GF-D8 (cell line): ENCODE measurements around the gene CAPG.

Source experiments
- DNase-seq: peaks from one replicate; lab custom pipeline; 2025; lab: John Stamatoyannopoulos, UW

The CAPG gene

DNA sequence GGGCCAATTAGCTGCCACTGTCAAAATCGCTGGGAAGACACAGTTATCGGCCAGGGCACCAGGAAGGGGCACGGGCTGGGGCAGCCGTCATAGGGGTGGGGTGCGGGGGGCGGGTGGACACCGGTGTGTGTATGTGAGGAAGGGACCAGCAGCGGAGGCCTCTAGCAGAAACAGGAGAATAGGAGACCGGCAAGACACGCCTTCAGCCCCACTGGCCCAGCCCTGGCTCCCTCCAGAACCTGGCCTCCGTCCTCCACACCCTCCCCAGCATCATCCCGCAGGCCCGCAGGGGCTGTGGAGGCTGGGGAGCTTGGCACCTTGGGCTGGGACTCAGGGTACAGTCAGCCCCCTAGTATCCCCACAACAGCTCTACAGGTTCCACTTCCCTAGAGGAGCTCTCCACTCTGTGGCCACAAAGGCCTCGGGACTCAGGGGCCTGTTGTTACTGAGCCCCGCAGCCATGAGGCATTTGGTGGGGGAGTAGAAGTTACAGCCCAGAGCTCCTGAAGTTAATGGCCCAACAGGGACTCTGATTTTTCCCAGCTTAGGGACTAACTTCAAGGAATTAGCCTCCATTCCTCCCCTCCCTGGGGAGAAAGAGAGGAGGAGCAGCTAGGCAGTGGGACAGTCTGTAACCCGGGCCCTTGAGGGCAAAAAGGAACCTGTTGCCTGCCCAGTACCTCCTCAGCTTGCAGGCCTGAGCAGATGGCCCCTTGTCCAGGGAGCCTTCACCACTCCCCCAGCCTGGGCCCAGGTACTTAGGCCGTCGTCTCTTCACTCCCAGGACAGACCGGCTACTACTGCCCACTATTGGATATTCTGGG lies 28.2 kb upstream of the CAPG start:
- DNase-seq, result no peak

DNA sequence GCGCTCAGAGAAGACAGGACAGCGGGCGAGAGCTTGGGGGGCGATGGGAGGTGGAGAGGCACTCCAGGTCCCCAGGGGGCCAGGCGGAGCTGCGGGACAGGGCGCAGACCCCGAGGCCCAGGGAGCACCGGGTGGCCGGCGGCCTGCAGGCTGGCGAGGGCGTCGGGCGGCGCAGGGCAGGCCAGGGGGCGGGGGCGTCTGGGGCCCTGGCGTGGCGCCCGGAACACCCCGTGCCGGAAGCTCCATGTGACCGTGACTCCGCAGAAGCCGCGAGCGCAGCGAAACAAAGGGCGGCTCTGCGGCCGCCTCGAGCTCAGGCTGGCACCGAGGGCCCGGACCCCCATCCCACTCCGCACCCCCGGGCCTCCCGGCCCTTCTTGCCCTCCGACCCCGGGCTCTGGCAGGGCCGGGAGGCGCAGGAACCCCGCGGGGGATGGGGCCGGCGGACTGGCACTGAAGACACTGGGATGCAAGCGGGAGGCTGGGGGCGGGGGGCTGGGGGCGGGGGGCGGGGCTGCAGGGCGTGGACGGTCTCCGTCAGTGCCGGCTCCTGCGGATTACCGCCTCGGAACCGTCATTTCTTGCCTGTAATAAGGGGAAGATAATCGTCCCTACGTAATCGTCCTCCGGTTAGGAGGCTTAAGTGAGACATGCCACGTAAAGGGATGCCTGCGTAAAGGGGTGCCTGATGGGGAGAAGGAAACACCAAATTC lies 27.5 kb upstream of the CAPG start:
- peak; percentile 60 for DNase-seq

DNA sequence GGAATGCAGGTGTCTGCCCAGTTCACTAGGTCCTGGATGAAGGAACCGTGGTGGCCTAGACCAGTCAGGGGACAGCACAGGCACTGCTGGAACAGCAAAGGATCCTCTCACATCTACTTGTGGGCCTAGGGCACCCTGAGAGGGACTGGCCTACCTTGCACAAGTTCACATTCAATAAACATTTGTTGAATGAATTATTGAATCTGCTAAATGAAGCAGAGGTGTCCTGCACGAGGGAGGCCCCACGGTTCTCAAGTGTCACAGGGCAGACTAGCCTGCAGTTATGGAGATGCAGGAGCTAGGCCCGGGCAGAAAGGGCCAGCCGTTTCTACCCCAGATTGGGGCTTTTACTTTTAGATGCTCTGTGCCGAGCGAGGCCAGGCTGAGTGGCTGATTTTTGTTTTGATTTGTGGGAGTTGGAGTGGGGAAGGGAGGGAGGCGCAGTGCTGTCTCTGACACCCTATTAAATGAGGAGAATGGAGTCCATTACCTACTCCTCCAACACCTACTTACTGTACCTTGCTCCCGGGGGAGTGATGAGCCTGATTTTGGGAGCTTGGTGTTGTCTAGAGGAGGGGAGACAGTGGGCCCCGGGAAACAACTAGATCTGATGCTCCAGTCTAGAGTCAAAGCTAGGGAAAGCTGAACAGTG lies 26.8 kb upstream of the CAPG start:
- DNase-seq, result no peak

DNA sequence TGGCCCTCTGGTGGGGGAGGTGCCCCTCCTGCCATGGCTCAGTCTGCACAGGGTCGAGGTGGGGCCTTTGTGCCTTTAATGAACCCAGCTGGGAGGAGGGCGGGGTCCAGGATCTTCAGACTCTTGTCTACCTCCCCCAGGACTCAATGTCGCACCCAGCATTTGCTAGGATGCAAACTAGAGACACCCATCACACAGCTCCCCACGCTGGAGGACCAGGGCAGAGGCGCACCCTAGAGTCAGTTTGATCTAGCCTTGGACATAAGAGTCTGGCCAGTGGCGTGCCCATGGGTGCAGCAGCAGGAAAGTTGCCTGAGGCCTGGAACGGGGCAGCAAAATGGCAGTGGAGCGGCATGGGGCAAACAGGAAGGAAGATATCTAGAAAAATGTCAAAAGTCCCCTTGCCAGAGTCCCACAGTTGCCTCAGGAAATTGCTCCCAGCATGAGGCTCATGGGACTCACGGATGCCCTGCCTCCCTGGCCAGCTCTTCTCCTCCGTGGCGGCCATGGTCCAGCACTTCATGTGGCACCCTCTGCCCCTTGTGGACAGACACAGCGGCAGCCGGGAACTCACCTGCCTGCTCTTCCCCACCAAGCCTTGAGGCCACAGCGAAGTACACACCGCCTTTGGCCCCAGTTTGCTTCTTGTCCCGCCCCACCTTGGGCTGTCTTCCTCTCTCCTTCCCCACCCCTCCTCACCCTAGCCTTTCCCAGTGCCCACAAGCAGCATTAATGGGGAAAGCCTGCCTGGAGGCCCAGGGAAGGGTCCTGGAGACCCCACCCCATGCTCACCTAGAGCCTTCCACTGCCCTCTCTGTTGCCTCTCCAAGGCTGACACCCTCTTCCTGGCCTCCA lies 26.0 kb upstream of the CAPG start:
- DNase-seq, result no peak

DNA sequence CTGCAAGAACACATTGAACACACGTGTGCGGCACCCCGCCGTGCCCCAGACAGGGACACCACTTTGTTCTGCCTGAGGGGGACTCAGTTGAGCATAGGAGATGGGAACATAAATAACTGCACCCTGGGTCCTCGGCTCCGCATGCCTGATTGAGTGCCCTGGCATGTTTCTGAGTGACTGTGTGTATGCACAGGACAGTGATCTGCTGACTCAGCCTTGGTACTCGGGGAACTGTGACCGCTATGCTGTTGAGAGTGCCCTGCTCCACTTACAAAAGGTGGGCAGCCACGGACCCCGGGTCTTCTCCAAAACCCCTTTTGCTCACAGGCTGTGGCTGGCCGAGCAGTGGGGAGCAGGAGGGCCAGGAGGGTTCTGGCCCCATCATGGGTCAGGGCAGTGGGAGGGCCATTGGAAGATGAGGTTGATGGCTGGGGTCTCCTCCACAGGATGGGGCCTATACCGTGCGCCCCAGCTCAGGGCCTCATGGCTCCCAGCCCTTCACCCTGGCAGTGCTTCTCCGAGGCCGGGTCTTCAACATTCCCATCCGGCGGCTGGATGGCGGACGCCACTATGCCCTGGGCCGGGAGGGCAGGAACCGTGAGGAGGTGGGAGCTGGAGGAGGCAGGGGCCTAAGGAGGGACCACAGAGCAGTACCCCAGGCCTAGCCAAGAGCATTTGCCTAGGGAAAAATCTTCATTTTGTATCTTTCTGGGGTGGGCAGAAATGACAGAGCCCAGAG lies 25.2 kb upstream of the CAPG start:
- no peak for DNase-seq

DNA sequence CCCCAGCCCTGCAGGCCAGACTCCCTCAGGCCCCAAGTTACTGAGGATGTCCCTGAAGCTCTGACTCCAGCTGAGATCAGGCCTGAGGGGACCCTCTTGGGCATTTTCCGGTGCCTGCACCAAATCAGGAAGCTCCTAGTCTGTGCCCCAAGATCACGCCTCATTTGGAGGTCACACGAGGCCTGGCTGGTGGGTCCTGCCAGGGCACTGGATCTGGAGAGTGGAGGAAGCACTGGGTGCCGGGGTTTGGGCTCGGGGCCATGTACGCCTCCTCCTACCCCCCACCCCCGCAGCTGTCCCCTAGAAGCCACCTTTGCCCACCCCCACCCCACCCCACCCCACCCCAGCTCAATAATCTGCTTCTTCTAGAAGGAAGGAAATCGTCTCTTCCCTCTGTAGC lies 24.5 kb upstream of the CAPG start:
- no peak for DNase-seq

DNA sequence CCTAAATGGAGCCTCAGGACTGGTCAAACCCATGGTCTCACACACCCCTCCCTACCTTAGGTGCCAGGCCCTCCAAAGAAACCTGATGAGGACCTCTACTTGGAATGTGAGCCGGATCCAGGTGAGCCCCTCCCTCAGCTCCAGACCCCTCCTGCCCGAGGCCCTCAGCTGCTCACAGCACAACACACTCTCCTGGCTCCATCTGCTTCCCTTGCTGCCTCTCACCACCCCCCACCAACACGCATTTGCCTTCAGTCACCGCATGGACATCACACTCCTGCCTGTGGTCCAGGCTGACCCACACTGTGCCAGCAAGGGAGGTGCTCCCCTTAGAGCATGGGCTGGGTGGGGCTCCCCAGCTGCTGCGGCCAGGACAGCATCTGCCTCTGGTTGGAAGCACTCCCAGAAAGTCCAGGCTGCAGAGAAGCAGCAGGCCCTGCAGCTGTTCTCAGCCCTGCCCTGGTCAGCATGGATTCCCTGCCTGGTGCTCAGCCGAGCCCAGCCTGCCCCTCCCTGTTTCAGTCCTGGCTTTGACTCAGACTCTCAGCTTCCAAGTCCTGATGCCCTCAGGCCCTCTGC lies 23.4 kb upstream of the CAPG start:
- no peak for DNase-seq

DNA sequence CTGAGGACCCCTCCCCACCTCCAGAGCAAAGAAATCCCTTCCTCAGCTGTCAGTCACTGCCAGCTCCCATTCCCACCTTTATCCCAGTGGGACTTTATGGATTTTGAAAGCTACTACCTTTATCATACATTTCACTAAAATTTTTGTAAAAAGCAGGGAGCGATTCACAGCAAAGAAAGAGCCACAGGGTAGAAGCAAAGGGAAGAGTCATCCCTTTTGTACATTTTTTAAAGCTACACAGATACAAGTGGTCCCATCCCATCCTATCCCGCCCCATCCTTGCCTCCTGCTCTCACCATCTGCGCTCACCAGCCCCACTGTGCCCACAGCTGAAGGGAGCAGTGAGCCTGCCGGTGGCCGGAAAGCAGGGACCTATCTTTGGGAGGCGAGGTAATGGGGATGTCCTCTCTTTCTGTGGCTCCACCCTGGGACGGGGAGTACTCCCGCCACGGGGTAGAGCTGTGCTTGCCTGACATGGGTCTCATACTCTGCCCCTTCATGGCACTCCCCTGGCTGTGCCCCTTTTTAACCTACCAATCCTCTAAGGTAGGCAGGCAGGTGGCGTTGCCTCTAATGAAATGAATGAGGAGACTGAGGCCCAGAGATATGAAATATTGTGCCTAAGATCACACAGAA lies 21.5 kb upstream of the CAPG start:
- DNase-seq, result no peak

DNA sequence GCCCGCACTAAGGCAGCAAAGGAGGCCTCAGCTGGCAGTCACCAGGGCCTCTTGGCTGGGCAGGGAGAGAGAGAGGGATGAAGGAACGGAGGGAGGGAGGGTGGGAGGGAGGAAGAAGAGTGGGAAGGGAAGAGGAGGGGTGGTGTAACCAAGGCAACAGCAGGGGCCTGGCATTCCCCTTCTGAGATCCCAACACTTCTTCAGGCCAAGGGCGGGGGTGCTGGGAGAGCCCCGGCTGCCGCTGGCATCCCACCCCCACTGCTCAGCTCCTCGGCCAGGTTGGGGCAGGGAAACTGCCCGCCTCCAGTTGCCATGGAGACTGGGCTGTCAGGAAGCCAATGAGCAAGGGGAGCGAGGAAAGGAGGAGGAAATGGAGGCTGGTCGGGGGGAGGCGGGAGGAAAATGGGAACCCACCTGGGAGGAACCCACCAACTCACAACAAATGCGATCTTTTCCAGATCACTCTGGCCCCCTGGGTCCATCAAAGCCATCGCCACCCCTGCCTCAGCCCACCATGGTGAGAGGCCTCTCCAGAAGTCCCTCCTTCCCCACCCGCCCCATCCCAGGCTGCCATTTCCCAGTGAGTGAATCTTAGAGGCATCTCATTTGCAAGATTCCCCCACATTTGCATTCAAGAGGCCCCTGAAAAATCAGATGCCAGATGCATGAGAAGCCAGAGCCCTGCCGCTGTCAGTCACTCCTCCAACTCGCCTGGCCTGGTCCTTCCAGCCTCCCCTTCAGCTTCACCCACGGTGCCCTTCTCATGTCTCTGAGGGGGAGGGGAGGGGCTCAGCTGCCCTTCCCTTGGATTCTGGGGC lies 20.8 kb upstream of the CAPG start:
- no peak for DNase-seq

DNA sequence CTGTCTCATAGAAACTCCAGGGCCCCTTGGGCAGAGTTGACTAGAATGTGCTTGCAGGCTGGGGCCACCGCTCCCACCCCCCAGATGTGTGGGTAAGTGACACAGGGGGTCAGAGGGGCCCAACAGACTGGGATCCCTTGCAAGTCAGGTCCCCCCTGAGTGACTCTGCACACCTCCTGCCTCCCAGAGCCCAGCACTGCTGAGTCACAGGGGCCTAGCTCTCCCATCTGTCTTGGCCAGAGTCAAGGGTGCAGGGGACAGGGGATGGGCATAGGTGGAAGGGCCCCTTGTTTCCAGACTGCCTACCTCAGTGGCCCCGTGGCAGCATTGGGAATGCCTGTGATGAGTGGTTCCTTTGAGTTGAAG lies 19.7 kb upstream of the CAPG start:
- no peak for DNase-seq

DNA sequence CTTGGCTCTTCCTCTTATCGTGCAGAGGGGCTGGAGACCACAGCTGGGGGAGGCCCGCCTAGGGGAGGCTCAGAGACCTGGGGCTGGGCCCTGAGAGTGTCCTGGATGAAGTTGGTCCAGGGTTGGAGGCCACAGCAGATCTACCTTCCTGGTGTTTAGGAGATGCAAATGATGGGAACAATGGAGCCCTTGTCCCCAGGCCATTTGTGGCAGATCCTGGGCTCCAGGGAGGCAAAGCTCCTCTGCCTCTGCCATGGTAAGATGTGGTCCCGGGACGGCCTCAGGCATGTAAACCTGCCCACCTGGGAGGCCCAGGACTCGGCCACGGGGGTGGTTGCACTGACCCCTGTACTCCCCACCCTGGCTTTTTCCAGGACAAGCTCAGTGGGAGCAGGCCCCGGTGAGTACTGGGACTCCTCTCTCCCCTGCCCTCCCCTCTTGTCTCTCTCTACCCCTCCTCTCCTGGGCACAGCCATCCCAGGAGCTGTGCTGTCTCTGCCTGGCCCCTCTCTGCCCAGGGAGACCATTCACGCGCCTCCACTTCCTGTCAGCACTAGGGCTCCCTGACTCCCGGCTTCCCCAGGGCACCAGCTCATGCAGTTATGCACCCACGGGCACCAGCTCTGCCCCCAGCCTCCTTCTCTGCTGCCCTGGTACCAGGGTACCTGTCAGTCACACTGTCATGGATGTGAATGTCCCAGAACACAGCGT lies 19.2 kb upstream of the CAPG start:
- DNase-seq, result no peak

DNA sequence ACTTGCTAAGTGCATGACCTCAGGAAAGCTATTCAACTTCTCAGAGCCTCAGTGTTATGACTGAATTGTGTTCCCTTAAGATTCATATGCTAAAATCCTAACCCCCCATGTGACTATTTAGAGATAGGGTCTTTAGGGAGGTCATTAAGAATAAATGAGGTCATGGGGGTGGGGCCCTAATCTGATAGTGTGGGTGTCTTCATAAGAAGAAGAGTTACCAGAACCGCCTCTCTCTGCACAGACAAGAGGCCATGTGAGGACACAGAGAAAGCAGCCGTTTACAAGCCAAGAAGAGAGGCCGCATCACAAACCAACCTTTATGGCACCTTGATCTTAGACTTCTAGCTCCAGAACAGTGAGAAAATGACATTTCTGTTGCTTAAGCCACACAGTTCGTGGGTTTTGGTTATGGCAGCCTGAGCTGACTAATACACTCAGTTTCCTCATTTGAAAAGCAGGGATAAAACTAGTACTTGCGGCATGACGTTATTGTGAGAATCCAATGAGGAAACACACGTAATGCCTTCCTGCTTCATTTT lies 18.2 kb upstream of the CAPG start:
- DNase-seq, result no peak

DNA sequence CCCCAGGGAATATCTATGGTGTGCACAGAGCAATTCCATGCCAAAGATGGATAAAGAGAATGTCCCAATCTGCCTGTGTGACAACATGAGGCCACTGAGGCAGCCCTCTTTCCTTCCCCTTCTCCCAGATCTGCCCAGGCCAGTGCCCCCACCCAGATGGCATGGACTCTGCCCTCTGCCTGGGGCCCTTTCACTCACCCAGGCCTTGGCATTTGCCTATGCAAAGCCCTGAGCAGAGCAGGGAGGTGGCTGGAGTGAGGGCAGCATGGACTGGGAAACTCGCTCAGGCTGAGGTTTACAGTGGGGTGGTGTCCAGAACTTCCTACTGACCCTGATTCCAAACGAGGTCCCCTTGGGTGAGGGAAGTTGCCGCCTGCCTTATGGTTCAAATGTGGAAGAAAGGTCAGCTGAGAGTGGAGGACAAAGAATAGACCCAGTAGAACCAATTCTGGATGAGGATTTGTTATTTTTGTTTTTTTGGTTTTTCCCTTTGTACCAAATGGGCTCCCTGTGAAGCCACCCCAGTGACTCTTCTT lies 17.2 kb upstream of the CAPG start:
- DNase-seq, result no peak

DNA sequence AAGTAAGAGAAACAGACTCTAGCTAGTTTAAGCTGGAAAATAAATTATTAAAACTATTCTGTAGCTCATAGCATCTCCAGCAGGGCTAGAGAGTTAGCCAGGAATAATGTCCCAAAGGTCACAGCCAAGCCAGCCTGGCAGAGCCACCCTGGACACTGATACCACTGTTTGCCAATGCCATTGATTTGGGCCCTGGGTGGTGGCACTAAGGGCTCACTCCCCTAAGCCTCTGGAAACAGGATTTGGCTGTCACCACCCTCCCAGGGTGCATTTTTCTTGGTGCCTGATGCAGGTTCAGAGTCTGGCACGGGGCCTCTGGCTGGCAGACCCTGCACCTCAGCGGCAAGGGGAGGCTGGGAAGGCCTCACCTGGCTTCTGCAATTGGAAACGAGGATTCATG lies 15.4 kb upstream of the CAPG start:
- DNase-seq, result no peak

DNA sequence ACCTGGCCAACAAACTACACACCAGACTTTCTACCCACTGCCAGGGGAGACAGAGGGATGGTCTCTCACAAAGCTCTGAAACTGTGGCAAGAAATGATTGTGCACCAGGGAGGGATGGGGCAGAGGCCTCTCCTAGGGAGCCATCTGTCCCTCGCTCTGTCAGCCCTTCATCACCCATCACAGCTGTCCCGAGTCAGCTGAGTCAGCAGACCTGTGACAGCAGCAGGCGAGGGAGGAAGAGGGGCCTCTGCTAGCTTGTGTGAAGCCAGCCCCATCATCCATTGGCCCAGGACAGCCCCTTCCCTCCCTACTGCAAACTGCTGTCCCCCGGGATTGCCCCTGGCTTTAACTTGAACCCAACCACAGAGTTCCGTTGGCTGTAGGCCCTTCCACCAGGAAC lies 13.4 kb upstream of the CAPG start:
- DNase-seq, result no peak

DNA sequence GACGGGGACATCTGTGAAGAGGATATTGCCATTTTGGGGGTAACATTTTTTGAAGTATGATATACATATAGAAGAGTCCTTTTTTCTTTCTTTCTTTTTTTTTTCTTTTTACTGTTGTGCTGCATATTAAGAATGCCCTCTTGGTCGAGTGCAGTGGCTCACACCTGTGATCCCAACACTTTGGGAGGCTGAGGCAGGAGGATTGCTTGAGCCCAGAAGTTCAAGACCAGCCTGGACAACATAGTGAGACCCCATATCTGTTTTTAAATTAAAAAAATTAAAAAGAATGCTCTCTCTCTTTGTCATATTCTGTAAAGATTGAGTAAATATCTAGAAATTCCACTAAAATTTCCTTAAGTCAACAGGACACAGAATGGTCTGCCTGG lies 11.9 kb upstream of the CAPG start:
- no peak for DNase-seq

DNA sequence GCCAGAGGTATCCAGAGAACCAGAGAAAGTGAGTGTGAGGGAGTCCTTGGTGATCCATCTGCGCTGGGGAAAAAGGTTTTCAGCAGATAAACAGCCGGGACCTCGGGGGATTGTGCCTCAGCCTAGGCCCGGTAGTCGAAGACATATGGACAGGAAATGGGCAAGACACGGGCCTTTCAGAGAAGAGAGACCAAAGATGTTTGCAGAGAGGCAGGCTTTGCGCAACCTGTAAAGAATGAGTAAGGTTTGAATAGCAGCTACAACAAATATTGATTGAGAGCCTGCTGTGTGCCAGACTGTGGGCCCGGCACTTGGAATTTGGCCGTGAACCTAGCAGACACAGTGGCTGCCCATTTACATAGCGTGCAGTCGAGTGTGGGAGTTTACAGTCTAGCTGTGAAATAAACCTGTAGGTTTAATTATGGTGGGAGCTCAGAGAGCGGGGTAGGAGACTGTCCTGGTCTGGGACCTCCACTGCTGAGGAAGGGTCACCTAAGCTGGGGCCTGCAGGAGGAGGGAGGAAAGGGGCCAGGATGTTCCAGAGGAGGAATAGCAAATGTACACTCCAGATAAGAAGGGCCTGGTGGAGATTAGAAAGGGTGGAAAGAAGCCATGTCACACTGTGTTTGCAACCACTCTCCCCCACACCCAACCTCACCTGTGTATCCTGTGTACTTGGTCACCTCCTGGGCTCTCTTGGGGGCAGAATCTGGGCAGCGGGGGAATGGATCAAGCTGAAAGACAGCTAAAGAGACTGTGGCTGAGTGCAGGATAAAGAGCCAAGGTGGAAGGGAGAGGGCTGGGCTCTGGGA lies 11.3 kb upstream of the CAPG start:
- DNase-seq, result peak; percentile 9
